Measurements from ENCODE around the gene KCNIP3.

The KCNIP3 gene

DNA sequence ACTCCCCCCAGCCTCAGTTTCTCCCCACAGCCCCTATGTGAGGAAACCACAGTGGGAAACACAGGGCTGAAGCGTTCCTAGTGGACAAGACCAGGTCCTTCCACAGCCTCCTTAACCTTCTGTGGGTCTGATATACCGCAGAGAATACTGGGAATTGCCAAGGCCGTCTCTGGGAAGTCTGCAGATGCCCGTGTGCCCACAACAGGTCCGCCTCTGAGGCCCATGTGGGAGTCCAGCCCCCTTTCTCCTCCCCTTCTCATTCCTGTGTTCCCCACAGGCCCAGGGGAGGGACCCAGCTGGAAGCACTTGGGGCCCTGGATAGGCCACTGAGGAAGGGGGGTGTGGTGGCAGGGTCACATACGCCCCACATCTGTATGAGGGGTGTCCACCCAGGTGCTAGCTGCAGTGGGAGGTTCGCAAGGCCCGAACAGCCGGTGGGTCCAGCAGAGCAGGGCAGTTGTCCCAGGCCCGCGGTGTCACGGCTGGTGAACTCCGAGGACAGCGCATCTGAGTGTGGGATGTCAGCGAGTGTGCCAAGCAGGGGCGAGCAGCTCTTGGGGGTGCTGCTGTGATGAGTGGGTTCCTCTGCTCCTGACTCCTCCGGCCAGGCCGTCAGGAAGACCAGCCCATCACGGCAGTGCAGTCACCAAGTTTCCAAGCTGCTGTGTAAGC lies 2.4 kb upstream of the KCNIP3 start:
- no peak for DNase-seq (ENCODE audit: low read depth in 2 of 2)

DNA sequence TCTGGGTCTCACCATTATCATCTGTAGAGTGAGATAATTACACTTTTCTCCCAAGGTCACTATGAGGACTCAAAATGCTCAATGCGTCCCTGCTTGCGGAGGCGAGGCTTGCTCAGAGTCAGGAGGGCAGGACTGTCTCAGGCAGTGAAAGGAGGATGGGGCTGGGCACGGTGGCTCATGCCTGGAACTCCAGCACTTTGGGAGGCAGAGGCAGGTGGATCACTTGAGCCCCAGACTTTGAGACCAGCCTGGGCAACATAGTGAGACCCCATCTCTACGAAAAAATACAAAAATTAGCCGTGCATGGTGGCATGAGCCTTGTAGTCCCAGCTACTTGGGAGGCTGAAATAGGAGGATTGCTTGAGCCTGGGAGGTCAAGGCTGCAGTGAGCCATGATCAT lies 1.8 kb upstream of the KCNIP3 start:
- no peak for DNase-seq (ENCODE audit: low read depth in 2 of 2)

DNA sequence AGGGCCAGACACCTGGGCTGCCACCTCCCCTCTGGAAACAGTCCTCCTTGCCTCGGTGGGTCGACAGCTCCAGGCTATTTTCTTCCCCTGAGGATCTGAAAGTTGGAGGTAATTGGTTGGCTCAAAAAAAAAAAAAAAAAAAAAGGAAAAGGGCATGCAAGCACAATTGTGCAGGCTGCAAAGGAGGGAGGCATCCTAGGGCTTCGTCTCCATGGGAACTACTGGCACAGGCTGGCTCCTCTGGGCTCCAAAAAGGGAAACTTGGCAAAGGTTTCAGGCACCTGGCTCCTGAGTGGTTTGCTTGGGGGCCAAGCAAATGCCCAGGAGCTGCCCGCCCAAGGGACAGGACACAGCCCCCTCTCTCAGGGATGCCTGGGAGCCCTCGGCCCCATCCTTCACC lies 1.1 kb upstream of the KCNIP3 start:
- DNase-seq (ENCODE audit: low read depth in 2 of 2), result no peak

DNA sequence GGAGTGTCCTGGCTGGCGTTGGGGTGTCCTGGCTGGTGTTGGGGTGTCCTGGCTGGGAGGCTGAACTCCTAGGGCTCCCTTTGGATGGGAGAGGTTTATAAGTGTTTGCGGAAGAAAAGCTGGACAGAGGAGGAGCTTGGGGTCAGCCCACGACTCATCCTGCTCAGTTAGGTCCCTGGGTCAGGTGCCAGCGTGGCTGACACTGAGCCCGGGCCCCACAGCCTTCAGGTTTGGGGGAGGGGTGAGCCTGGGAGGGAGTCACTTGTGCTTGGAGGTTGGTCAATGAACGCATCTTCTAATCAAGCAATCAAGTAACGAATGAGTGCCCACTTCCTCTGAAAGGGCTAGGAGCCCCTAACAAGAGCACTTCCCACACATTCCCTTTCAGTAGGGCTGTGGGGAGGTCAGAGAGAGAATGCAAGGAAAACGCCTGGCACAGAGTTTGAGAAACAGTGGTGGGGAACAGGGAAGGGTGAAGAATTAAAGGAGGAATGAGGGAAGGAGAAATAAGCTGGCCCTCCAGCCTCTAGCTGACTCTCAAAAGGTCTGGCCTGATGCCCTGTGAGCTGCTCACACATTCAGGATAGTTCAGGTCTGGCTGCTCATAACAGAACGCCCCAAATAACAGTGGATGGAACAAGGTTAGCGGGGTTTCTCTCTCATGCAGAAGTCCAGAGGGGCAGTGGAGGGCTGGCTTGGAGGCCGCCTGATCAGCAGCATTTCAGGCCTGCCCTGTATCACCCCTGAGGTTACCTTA lies 670 bp downstream of the KCNIP3 start:
- DNase-seq (ENCODE audit: low read depth in 2 of 2), result no peak

DNA sequence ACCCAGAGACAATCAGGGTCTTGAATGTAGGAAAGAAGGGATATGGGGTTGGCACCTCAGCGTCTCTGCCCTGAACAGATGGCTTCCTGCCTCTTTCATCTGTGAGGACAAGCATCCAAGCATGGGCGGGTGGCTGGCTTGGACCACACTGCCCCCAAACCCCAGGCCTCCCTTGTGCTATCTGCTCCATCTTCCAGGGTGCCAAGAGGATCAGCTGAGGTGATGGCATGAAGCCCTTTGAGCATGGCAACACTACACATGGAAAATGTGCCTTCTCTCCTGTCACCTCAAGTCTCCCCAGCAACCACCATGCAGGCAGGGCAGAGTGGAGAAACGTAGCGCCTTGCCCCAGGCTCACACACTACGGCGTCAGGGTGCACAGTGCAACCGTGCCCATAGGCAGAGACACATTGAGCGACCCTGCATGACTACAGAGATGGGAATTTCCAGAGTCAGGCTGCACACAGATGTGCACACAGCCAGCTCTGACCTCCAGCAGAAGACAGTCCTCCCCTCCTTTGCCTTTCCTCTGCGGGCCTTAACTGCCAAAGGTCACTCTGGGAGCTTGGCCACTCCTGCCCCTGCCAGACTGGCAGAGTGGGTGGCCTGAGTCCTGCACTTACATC lies 1.5 kb downstream of the KCNIP3 start:
- no peak for DNase-seq (ENCODE audit: low read depth in 2 of 2)

DNA sequence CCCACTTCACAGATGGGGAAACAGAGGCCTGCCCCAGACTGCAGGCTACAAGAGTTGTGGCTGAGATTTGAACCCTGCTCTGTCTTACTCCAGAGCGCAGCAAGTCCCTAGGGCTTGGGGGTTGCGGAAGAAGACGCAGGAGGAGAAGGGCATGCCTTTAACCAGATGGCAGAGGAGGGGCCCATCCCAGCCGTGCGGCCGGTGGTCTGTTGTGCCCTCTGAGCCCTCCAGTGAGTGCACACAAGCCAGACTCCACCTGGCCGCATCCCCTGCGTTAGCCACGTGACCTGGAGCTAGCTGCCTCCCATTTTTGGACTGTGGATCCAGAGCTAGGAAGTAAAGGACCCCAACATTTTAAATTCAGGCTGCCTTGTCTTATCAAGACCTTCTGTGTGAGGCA lies 2.8 kb downstream of the KCNIP3 start:
- DNase-seq (ENCODE audit: low read depth in 2 of 2), result no peak

DNA sequence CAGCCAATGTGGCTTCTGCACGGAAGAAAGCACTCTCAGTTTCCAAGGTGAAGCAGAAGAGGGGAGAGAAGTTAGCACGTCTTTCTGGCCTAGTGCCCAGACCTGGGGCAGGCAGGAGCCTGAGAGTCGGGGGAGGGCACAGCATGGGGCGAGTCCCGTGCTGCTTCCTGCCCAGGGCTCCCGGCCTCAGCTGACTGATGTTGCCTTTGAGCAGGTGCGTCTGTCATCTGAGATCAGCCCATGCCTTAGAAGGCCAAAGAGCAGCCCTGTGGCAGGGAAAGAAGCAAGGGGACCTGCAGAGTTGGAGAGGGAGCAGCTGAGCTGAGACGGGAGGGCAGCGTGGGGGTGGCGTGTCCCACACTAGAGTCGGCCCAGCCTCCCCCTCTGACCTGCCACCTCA lies 3.3 kb downstream of the KCNIP3 start:
- no peak for DNase-seq (ENCODE audit: low read depth in 2 of 2)

DNA sequence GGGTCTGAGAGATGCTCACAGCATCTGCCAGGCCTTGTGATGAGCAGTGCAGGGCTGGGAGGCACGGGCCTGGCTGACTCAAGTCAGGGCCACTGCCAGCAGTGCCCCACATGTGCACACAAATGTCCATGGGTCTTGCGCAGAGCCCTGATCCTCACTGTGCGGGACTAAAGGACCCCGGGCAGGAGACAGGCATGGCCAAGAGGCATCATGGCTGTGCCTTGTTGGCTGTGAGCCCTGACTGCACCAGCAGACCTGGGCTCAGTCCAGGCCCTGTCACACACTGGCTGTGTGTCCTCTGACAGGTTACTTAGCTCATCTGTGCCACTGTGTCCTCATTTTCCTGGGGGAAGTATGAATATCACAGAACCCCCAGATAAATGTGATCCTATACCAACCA lies 4.0 kb downstream of the KCNIP3 start:
- no peak for DNase-seq (ENCODE audit: low read depth in 2 of 2)

DNA sequence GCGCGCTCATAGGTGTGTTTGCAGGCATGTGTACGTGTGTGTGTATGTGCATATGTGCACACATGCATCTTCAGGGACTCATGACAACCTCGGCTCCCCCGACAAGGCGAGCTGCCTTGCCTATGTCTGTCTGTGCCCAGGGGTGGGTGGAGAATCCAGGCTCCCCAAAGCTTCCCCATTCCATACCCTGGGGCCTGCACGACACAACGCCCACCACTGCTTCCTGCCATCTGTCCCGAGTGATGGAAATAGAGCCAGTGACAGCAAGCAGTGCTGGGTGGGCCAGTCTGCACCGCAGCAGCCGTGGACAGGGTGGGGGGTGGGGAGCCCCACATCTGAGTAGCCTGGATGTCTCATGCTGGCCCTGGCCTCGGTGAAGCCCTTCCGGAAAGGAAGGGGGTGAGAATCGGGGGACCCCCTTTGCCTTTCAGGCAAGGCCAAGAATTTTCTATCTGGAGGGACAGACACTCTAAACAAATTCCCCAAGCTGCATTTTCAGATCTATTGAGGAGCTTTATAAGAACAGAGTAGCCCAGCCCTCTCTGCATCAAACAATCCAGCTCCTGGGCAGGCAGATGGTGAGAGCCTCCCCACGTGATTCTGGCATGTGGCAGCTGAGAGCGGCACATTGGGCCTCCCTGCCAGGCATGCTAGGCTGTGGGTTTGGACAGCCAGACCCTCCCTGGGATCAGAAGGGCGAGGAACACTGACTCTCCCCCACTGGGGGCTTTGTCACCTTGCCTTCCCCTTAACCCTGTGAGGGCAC lies 4.9 kb downstream of the KCNIP3 start:
- DNase-seq (ENCODE audit: low read depth in 2 of 2), result no peak

DNA sequence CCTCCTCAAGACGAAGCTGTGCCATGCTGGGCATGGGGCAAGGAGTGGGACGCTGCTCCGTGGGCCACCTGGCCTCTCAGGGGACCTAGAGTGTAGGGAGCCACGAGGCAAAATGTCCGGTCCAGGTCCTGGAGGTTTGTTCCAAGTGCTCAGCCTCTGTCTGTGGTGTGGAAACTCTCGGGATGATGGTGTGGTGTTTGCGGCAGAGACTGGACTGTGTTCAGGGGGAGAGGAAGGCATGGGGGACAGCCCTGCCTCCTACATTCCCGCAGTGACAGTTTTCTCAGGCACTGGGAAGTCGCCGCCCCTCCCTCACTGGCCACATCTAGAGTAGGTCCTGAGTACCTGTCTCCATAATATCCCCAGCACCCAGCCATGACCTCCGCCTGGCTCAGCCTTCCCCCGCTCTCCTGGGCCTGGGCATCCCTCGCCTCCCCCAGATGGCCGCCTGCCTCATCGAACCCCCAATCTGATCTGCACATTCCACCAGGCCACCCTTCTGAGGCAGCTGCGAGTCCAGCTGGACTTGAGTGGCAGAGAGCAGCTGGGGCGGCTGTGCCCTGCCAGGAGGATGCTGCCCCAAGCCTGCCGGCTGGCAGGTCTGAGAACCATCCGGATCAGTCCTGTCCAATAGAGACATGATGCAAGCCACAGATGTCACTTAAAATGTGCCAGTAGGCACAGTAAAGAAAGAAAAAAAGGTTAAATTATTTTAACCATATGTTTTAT lies 6.2 kb downstream of the KCNIP3 start:
- no peak for DNase-seq (ENCODE audit: low read depth in 2 of 2)

DNA sequence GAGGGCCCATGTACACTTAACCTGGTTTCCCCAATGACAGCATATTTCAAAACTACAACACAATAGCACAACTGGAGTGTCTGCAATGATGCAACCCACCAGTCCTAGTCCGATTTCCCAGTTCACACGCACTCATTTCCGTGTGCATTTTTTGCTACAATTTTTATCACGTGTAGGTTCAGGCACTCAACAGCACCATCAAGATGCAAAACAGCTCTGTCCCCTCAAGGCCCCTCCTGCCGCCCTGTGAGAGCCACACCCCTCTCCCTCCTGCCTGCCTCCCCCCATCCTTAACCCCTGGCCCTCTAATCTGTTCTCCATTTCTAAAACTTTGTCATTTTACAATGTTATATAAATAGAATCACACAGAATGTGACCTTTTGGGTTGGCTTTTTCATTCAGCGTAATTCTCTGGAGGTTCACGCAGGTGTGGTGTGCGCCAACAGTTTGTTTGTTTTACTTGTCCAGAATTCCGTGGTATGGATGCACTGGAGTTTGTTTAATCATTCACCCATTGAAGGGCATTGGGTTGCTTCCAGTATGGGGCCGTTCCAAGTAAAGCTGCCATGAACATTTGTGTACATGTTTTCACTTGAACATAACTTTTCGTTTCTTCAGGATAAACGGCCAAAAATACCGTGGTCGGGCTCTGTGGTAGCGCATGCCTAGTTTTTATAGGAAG lies 8.4 kb downstream of the KCNIP3 start:
- no peak for DNase-seq (ENCODE audit: low read depth in 2 of 2)

DNA sequence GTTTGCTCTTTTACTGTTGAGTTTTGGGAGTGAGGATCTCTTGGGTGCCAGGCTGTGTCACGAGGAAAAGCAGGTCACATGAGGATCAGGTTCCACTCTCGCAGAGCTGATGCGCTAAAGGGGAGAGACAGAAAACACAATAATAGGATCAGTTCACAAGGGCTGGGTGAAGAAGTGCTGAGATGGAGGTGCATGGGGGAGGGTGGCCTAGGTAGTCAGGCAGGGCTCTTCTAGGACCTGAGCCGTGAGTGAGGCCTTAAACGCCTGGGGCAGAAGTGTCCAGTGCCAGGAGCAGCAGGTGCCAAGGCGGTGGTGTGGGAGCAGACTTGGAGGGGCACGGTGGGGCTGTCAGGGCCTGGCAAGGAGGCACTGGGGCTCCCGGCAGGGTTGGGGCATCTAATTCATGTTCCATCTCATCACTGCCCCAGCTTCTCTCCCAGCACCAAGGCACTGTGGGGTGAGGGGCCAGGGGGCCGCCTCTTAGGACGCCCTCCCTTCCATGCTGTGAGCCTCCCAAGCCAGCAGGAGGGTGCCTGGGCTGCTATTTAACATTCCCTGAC lies 9.3 kb downstream of the KCNIP3 start:
- DNase-seq (ENCODE audit: low read depth in 2 of 2), result no peak

DNA sequence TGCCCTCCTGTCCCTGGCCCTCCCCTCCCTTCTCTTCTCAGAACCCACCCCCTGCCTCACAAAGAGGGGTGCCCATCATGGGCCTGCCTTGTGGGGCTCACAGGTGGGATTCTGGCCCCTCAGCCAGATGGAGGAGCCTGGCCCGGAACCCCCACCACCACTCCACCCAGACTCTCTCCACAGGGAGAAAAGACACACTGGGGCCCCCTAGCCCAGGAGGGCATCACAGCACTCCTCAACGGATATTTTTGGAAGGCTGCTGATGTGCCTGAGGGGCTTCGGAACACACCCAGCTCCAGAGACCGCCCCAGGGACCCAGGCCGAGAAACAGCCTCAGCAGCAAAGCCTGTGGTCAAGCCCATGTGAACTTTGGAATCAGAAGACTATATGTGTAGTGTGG lies 9.9 kb downstream of the KCNIP3 start:
- no peak for DNase-seq (ENCODE audit: low read depth in 2 of 2)

DNA sequence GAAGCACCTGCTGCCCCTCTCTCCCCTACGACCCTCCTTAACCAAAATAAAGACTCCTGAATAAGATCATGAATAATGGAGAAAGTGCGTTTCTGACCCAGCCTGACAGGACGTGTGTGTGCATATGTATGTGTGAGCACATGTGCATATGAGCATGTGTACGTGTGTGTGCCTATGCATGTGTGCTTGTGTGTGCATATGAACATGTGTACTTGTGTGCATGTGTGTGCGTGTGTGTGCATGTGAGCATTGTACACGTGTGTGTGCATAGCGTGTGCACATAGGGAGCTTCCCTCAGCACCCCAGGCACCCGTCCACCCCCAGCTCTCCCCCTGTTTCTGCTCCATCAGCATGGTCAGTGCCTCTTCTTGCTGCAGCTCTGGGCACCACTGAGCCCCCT lies 10.7 kb downstream of the KCNIP3 start:
- DNase-seq (ENCODE audit: low read depth in 2 of 2), result no peak

DNA sequence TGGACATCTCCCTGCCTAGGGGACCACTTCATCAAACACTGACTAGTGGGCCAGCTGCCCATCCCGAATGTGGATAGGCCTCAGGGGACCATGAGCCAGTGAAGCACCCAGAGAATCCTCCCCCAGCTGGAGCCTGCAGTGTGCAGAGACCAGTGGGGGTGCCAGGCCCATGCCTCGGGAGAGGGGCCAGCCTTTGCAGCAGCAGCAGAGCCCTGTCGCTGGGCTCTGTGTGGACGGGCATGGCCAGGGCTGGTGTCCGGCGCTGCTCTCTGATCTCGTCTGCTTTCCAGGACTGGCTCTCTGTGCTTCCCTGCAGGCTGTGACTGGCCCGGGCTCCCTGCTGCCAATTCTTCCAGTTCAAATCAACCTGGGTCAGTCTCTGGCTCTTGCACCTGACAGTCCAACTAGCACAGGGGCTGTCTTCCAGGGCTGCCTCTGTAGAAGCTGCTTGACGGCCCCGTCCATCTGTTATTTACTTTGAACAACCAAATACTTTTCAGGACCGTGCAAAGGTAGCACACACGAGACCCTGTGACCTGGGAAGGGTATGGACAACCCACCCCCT lies 11.4 kb downstream of the KCNIP3 start:
- no peak for DNase-seq (ENCODE audit: low read depth in 2 of 2)

DNA sequence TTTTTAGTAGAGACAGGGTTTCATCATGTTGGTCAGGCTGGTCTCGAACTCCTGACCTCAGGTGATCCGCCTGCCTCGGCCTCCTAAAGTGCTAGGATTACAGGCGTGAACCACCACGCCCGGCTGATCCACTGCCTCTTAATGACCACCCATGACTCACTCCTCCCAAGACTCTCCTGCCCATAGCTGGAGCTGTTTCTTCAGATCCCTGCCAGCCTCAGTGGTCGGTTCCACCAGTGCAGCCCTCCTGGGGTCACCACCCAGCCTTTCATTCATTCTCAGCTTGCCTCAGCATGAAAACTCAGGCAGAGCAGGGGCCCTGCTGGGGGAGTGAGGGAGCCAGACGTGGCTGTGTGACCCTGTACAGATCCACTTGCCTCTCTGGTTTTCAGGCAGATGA lies 12.5 kb downstream of the KCNIP3 start:
- DNase-seq (ENCODE audit: low read depth in 2 of 2), result no peak

DNA sequence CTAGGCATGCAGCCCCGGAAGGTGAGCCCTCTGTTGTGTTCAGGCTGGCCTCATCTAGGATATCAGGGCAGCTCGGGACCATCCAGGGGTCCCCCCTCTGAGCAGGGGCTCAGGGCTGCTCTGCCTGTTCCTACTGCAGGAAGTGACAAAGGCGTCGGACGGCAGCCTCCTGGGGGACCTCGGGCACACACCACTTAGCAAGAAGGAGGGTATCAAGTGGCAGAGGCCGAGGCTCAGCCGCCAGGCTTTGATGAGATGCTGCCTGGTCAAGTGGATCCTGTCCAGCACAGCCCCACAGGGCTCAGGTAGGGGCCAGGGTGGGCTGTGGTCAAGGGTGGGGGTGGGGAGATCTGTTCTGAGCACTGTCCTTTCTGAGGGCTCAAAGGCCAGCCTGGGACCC lies 13.1 kb downstream of the KCNIP3 start:
- DNase-seq (ENCODE audit: low read depth in 2 of 2), result no peak

DNA sequence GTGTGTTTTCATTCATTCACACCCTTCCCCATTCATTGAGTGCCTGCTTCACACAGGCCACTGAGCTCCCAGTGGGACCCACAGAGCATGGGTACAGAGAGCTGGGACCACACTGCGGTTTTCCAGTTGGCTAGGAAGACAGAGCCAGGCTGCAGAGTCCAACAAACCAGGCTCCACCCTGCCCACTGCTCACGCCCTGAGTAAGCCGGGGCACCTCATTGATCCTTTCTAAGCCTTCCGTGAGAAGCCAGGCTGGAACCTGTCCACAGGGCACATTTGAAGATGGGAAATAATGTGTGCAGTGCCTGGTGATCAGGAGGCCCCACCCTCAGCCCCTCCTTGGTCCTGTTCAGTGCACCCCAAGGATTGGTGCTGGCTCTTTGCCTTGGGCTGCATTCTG lies 13.5 kb downstream of the KCNIP3 start:
- DNase-seq (ENCODE audit: low read depth in 2 of 2), result no peak

DNA sequence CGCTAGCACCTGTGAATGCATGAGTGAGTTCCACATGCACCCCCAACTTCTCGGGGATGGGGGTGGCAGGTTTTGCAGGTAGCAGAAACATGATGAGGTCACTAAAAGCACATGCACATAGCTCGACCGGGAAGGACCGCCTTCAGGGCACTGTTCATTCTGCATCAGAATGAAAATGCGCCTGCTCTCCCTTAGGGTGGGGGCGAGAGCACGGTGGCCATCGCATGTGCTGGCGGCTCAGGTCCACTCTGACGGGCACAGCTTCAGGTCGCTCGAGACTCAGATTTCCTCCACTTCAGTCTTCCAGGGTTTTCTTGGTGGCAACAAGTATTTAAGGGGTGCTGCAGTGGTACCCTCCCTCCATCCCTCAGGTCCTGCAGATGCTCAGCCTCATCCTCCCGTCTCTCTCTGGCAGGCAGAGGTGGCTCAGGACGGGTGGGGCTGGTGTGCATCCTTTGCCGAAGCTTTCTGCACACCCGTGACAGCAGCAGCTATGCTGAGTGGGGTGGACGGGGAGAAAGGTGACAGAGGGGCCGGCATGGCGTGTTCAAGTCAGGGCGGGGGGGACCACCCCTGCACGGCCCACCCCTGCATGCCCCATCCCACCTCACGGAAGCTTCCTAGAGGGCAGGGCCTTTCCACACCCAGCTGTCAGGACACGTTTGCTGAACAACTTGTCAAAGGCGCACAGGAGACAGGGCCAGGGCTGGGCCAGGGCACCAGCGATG lies 14.8 kb downstream of the KCNIP3 start:
- no peak for DNase-seq (ENCODE audit: low read depth in 2 of 2)

Data from stimulated activated CD8-positive, alpha-beta memory T cell treated with anti-CD3 and anti-CD28 coated beads, Interleukin-15, amount 100 ng/mL, for 48 hours (primary cell).